OCI-LY3 (cell line): Measurements from ENCODE around the gene HYLS1.

ENCODE experiments used
- CTCF ChIP-seq: fragments of 200-600, 300-600 bp; sonication (generic); IDR thresholded peaks from 2 replicates; pipeline ENCODE4 v1.5.1; 2014; ENCODE audit warnings: antibody characterized with exemption, low read length, low read depth
- EZH2phosphoT487 ChIP-seq: fragments of 200-600 bp; shearing (Covaris generic); IDR thresholded peaks from 2 replicates; pipeline ENCODE4 v1.6.1; 2018; ENCODE audit warnings: antibody characterized with exemption, mixed run types, low read depth

- TF ChIP-seq CTCF (no peak), EZH2phosphoT487 (no peak)
Measured at GRCh38 chr11:125925247-125925740, 37.8 kb downstream of the HYLS1 start.
